Panc1 (cell line): Measurements from ENCODE around the gene WFDC2. TPM values are rescaled to one million over a fixed set of nuclear protein-coding genes. Genes with fewer than 3 reads are reported as not detected.

ENCODE experiments used
- ATAC-seq: fragments of 200-7000 bp; cut with Tn5 transposase; 2 replicates; pipeline ENCODE4 v1.9.1; 2020; ENCODE audit warnings: mild to moderate bottlenecking, moderate library complexity
- BruUV-seq: library from RNA; stranded (reverse); fragments of 400-500 nt; replicated peaks from 2 replicates; lab custom pipeline; 2021; lab: Mats Ljungman, UMichigan
- CTCF ChIA-PET: fragments of 300-600 bp; sonication (Branson Sonifier 250); formaldehyde crosslinking; loops from one replicate; lab custom pipeline; 2022; ENCODE audit warnings: antibody characterized with exemption; lab: Charles Lee
- POLR2A ChIA-PET: fragments of 300-600 bp; sonication (Branson Sonifier 250); formaldehyde crosslinking; loops from one replicate; lab custom pipeline; 2022; ENCODE audit warnings: antibody characterized with exemption; lab: Charles Lee
- DNase-seq: peaks from one replicate; pipeline ENCODE4 v3.0.0-alpha.2; 2010; ENCODE audit warnings: low read depth, low spot score
- H3K27ac ChIP-seq: 2 replicates; pipeline ENCODE4 v1.5.1; 2011; ENCODE audit warnings: mild to moderate bottlenecking, low read length, inconsistent platforms
- H3K27me3 ChIP-seq: fragments of 200-500 bp; sonication (Bioruptor generic); 2 replicates; pipeline ENCODE4 v1.6.0; 2014; ENCODE audit warnings: low read length, inconsistent platforms; ENCODE audit not compliant: control insufficient read depth, insufficient read depth
- H3K36me3 ChIP-seq: fragments of 200-500 bp; sonication (Bioruptor generic); 2 replicates; pipeline ENCODE4 v1.5.1; 2014; ENCODE audit warnings: inconsistent platforms, mild to moderate bottlenecking, low read length, moderate library complexity; ENCODE audit not compliant: control insufficient read depth, insufficient read depth
- H3K4me1 ChIP-seq: 2 replicates; pipeline ENCODE4 v1.5.1; 2011; ENCODE audit warnings: inconsistent platforms, mild to moderate bottlenecking, low read length, moderate library complexity; ENCODE audit not compliant: control insufficient read depth, insufficient read depth
- H3K4me3 ChIP-seq, 2 experiments: 2 replicates each; pipeline ENCODE4 v1.5.1; 2011 to 2012; ENCODE audit warnings: low read depth in 2 of 2, low read length in 2 of 2, mild to moderate bottlenecking in 2 of 2, inconsistent platforms in 1 of 2, moderate library complexity in 1 of 2
- H3K9me3 ChIP-seq: fragments of 200-500 bp; sonication (Bioruptor generic); 2 replicates; pipeline ENCODE4 v1.5.1; 2014; ENCODE audit warnings: low read depth, mild to moderate bottlenecking, inconsistent platforms, low read length, moderate library complexity; ENCODE audit not compliant: control insufficient read depth, insufficient read depth
- POLR2AphosphoS5 ChIP-seq: IDR thresholded peaks from 2 replicates; pipeline ENCODE4 v1.6.1; 2012; ENCODE audit warnings: mild to moderate bottlenecking, low read depth, low read length, moderate library complexity
- SIN3A ChIP-seq: IDR thresholded peaks from 2 replicates; pipeline ENCODE4 v1.6.1; 2012; ENCODE audit warnings: low read depth, mild to moderate bottlenecking, low read length, moderate library complexity, borderline replicate concordance; ENCODE audit not compliant: insufficient read depth
- TCF7L2 ChIP-seq: IDR thresholded peaks from 2 replicates; pipeline ENCODE4 v1.6.1; 2011; ENCODE audit warnings: mild to moderate bottlenecking, low read depth, low read length, inconsistent platforms
- in situ Hi-C: cut with HindIII; loops from 2 replicates; pipeline ENCODE4 v1.10.0; 2016; ENCODE audit warnings: low sequenced_read_pairs, low pct_unique_long_range_greater_than_20kb
- intact Hi-C: fragments of 100-400 bp; cut with micrococcal nuclease; formaldehyde crosslinking; loops from one replicate; pipeline ENCODE4 v1.10.0; 2022; ENCODE audit not compliant: unreplicated experiment
- total RNA-seq: library from RNA; stranded (reverse); gene quantifications from one replicate; pipeline ENCODE4 v1.2.1, GENCODE V29; 2021; ENCODE audit not compliant: unreplicated experiment
- TF ChIP-seq, protein P1 (sequence below): fragments of 450-650 bp; IDR thresholded peaks from 2 replicates; pipeline ENCODE4 v1.5.1; 2017; ENCODE audit warnings: mild to moderate bottlenecking
- TF ChIP-seq, protein P2 (sequence below), 2 experiments: IDR thresholded peaks; 2 replicates each; pipeline ENCODE4 v1.6.1; 2011 to 2012; ENCODE audit warnings: low read depth in 2 of 2, control low read depth in 1 of 2, low read length in 1 of 2, mild to moderate bottlenecking in 1 of 2, moderate library complexity in 1 of 2; ENCODE audit not compliant: insufficient read depth in 1 of 2

Gene WFDC2
- total RNA-seq, 1 experiment from 2014 or later = 1.6 TPM

DNA sequence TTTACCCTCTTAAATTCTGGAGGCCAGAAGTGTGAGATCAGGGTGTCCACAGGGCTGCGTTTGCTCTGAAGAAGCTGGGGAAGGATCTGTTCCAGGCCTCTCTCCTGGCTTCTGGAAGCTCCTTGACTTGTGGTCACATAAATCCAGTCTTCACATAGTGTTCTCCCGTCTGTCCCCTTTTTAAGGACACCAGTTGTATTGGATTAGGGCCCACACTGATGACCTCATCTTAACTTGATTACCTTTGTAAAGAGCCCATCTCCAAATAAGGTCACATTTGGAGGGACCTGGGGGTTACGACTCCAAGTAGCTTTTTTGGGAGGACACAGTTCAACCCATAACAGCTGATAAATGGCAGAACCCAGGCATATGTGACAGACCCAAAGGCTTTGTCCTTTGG lies 20.0 kb upstream of the WFDC2 start:
- H3K36me3 ChIP-seq = no peaks in the 10 kb centered on the region
- in situ Hi-C loops = no loop called here
- ChIA-PET CTCF (interaction anchor here (1.5 to 1.7 kb wide), 3 partner anchors 12 to 87 kb away, joined by 4 to 9 read pairs (median 7); partner anchors contain the start of gene SYS1), POLR2A (no interaction called here)
- H3K4me3 ChIP-seq = no peak overlapping the region
- H3K9me3 ChIP-seq = no peaks in the 10 kb centered on the region
- intact Hi-C loops = no loop called here
- ATAC-seq = no peak
- TF ChIP-seq POLR2AphosphoS5 = no peak
- TF ChIP-seq, protein P1, sequence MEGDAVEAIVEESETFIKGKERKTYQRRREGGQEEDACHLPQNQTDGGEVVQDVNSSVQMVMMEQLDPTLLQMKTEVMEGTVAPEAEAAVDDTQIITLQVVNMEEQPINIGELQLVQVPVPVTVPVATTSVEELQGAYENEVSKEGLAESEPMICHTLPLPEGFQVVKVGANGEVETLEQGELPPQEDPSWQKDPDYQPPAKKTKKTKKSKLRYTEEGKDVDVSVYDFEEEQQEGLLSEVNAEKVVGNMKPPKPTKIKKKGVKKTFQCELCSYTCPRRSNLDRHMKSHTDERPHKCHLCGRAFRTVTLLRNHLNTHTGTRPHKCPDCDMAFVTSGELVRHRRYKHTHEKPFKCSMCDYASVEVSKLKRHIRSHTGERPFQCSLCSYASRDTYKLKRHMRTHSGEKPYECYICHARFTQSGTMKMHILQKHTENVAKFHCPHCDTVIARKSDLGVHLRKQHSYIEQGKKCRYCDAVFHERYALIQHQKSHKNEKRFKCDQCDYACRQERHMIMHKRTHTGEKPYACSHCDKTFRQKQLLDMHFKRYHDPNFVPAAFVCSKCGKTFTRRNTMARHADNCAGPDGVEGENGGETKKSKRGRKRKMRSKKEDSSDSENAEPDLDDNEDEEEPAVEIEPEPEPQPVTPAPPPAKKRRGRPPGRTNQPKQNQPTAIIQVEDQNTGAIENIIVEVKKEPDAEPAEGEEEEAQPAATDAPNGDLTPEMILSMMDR = no peak
- TF ChIP-seq TCF7L2 = no peak
- no peak for TF ChIP-seq SIN3A
- TF ChIP-seq, protein P2, sequence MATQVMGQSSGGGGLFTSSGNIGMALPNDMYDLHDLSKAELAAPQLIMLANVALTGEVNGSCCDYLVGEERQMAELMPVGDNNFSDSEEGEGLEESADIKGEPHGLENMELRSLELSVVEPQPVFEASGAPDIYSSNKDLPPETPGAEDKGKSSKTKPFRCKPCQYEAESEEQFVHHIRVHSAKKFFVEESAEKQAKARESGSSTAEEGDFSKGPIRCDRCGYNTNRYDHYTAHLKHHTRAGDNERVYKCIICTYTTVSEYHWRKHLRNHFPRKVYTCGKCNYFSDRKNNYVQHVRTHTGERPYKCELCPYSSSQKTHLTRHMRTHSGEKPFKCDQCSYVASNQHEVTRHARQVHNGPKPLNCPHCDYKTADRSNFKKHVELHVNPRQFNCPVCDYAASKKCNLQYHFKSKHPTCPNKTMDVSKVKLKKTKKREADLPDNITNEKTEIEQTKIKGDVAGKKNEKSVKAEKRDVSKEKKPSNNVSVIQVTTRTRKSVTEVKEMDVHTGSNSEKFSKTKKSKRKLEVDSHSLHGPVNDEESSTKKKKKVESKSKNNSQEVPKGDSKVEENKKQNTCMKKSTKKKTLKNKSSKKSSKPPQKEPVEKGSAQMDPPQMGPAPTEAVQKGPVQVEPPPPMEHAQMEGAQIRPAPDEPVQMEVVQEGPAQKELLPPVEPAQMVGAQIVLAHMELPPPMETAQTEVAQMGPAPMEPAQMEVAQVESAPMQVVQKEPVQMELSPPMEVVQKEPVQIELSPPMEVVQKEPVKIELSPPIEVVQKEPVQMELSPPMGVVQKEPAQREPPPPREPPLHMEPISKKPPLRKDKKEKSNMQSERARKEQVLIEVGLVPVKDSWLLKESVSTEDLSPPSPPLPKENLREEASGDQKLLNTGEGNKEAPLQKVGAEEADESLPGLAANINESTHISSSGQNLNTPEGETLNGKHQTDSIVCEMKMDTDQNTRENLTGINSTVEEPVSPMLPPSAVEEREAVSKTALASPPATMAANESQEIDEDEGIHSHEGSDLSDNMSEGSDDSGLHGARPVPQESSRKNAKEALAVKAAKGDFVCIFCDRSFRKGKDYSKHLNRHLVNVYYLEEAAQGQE (IDR thresholded peaks at IDR 0.05; ENCODE audit: insufficient read depth in 1 of 2, low read depth in 2 of 2, low read length in 1 of 2) = no peak
- H3K4me1 ChIP-seq = no peaks in the 10 kb centered on the region
- DNase-seq = no peak
- H3K27me3 ChIP-seq = peaks cover 9% of the 10 kb centered on the region; the same call in 1 of the 2 replicates
- BruUV-seq = no TSS peak
- H3K27ac ChIP-seq = no peak overlapping the region

DNA sequence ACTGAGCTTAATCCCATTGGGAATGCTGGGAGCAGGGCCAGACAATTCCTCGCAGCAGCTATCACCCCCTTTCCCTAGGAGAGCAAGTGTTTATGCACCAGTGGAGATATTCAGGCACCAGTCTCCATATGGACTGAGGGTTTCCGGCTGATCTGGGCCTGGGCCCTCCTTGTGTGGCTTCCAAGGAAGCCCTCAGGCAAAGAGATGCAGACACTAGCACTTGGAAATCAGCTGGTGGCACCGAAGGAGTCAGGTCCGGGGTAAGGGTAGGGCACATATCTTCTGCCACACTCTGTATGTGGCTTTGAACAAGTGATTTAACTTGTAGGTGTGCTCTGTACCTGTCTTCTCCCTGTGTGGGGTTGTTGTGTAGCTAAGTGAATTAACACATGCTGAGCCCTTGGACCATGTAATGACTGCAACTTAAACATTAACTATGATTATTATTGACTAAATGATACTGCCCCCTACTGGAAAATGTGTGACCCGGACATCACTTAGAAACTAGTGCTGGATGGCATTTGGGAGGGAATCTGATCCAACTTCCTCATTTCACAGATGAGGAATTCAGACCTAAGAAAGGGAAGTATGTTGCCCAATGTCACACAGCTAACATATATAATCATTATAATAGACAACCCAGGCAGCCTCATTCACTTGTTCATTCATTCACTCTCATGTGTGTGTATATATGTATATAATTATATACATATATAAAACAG lies 19.3 kb upstream of the WFDC2 start:
- H3K36me3 ChIP-seq = no peaks in the 10 kb centered on the region
- TF ChIP-seq POLR2AphosphoS5 (no peak), SIN3A (no peak)
- TF ChIP-seq, protein P2 (IDR thresholded peaks at IDR 0.05; ENCODE audit: insufficient read depth in 1 of 2, low read depth in 2 of 2, low read length in 1 of 2) = no peak
- TF ChIP-seq, protein P1 = peak; percentile 77
- H3K27me3 ChIP-seq = peaks cover 8% of the 10 kb centered on the region; the same call in 1 of the 2 replicates
- ATAC-seq = peak; percentile 45; the same call in 1 of the 2 replicates
- peak; percentile 32 for DNase-seq
- CTCF ChIA-PET = interaction anchor here (1.5 to 1.7 kb wide), 3 partner anchors 13 to 87 kb away, joined by 4 to 9 read pairs (median 7); partner anchors contain the start of gene SYS1
- no peak overlapping the region for H3K4me3 ChIP-seq
- in situ Hi-C loops = no loop called here
- H3K9me3 ChIP-seq = no peaks in the 10 kb centered on the region
- H3K4me1 ChIP-seq = no peaks in the 10 kb centered on the region
- no TSS peak for BruUV-seq
- intact Hi-C loops = loop anchor here (10.0 kb wide), 1 partner anchor 325 kb away; no protein-coding TSS in a partner anchor
- POLR2A ChIA-PET = no interaction called here
- H3K27ac ChIP-seq = no peak overlapping the region
